A549 treated with Mapracorat at 1 μM for 4 hours (cell line): Measurements from ENCODE around the gene UACA. TPM values are rescaled to one million over a fixed set of nuclear protein-coding genes. Genes with fewer than 3 reads are reported as not detected.

ENCODE experiments used
- total RNA-seq: library from RNA; stranded (reverse); fragments of 200-300 nt; extraction: Qiagen RNA extraction; gene quantifications from 5 replicates; pipeline ENCODE4 v1.2.3, GENCODE V29; 2022

Gene UACA, protein sequence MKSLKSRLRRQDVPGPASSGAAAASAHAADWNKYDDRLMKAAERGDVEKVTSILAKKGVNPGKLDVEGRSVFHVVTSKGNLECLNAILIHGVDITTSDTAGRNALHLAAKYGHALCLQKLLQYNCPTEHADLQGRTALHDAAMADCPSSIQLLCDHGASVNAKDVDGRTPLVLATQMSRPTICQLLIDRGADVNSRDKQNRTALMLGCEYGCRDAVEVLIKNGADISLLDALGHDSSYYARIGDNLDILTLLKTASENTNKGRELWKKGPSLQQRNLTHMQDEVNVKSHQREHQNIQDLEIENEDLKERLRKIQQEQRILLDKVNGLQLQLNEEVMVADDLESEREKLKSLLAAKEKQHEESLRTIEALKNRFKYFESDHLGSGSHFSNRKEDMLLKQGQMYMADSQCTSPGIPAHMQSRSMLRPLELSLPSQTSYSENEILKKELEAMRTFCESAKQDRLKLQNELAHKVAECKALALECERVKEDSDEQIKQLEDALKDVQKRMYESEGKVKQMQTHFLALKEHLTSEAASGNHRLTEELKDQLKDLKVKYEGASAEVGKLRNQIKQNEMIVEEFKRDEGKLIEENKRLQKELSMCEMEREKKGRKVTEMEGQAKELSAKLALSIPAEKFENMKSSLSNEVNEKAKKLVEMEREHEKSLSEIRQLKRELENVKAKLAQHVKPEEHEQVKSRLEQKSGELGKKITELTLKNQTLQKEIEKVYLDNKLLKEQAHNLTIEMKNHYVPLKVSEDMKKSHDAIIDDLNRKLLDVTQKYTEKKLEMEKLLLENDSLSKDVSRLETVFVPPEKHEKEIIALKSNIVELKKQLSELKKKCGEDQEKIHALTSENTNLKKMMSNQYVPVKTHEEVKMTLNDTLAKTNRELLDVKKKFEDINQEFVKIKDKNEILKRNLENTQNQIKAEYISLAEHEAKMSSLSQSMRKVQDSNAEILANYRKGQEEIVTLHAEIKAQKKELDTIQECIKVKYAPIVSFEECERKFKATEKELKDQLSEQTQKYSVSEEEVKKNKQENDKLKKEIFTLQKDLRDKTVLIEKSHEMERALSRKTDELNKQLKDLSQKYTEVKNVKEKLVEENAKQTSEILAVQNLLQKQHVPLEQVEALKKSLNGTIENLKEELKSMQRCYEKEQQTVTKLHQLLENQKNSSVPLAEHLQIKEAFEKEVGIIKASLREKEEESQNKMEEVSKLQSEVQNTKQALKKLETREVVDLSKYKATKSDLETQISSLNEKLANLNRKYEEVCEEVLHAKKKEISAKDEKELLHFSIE (N-terminal part only)
- total RNA-seq, result 34.9 to 41.1 TPM (median 39.7 TPM) in 5 replicates

DNA sequence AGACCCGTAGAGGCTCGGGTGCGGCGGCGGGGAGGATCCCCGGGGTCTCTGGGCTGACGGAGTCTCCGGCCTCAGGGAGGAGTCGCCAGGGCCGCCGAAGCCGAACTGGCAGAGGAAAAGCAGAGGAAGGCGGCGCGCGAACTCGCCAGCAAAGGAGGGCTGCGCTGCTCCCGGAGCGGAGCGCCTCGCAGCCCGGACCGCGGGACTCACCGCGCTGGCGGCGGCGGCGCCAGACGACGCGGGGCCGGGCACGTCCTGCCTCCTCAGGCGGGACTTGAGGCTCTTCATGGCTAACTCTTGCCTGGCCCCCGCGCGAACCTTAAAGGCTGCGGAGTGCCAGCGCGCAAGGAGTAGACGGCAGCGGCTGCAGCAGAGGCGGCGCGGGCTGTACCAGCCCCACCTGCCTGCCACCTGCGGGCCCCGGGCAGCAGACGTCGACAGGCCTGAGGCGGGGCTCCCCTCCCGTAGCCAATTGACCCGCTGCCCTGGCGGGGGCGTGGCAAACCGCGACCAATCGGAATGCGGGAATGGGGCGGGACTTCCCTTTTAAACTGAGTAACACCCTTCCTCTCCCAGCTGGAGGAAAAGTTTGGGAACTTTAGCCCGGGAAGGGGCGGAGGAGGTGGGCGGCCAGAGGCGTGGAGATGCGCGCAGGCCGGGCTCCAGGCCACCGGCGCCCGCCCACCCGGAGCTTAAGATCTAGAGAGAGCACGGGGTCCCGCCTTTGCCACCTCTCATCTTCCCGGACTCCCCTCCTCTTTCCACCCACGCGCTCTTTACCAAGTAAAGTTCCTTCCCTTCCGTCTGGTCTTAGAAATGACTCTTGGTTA, at the start of gene UACA:
TSS of gene UACA (minus strand) at position 439 of the 830 bp plus-strand sequence. CDS start at position 288, 151 bp downstream.

Other genes starting within 250 kb of the UACA start
- gene LARP6, start 90.6 kb upstream of the UACA start, total RNA-seq, result 50.6 to 85.9 TPM (median 79.7 TPM) in 5 replicates
- gene THAP10, start 128.9 kb upstream of the UACA start, total RNA-seq, result 4.8 to 7.0 TPM (median 5.4 TPM) in 5 replicates
- gene LRRC49, start 129.3 kb upstream of the UACA start, total RNA-seq, result 4.3 to 7.1 TPM (median 5.4 TPM) in 5 replicates